Left ventricle myocardium superior (tissue), 1 donor: Measurements from ENCODE around the gene GRAMD2A. TPM values are rescaled to one million over a fixed set of nuclear protein-coding genes. Genes with fewer than 3 reads are reported as not detected.

Source experiments
- ATAC-seq: fragments of 200-7000 bp; cut with Tn5 transposase; one replicate; pipeline ENCODE4 v1.9.1; 2020; ENCODE audit warnings: mild to moderate bottlenecking, moderate library complexity
- DNase-seq: peaks from one replicate; pipeline ENCODE4 v3.0.0-alpha.2; 2020
- intact Hi-C: fragments of 100-400 bp; cut with micrococcal nuclease; formaldehyde crosslinking; loops from one replicate; pipeline ENCODE4 v1.11.0; 2022
- total RNA-seq: library from RNA; stranded (reverse); fragmentation: NEBNext Ultra II Directional; extraction: Animal tissue kit (Norgen Biotek cat#: 25700); gene quantifications from one replicate; pipeline ENCODE4 v1.2.1, GENCODE V29; 2021
- donor health status: DM: no; HTN: yes; CAD: no; lungs with severe emphysema.

Gene GRAMD2A
- total RNA-seq, 1 donor from 2014 or later = not detected

DNA sequence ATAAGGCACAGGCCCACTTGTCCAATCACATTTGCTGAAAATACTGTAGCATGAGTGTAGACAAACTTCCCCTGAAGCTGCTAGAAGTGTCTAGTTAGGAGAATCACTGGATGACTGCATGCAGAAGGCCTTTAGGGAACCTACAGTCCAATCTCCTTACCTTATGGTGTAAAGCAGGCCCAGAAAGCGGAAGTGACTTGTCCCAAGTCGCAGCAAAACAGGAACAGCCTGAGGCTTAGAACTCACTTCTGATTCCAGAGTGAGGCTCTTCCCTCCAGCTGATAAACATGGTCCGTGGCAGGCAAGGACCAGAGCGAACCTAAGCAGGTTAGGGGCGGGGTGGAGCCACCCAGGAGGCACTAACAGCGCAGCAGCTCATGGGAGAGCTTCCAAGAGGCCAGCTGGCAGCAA, 2.5 kb downstream of the GRAMD2A start:
- no peak for ATAC-seq
- DNase-seq = no peak
- intact Hi-C loops = no loop called here

- no peak for DNase-seq
Measured at GRCh38 chr15:72193836-72194396, 3.7 kb downstream of the GRAMD2A start.

GRCh38 chr15:72192416-72192815, 5.2 kb downstream of the GRAMD2A start:
- no peak for DNase-seq
- intact Hi-C loops = no loop called here
- ATAC-seq = no peak

More at GRCh38 chr15:72193836-72194396, 3.7 kb downstream of the GRAMD2A start:
- ATAC-seq = no peak
- intact Hi-C loops = no loop called here

DNA sequence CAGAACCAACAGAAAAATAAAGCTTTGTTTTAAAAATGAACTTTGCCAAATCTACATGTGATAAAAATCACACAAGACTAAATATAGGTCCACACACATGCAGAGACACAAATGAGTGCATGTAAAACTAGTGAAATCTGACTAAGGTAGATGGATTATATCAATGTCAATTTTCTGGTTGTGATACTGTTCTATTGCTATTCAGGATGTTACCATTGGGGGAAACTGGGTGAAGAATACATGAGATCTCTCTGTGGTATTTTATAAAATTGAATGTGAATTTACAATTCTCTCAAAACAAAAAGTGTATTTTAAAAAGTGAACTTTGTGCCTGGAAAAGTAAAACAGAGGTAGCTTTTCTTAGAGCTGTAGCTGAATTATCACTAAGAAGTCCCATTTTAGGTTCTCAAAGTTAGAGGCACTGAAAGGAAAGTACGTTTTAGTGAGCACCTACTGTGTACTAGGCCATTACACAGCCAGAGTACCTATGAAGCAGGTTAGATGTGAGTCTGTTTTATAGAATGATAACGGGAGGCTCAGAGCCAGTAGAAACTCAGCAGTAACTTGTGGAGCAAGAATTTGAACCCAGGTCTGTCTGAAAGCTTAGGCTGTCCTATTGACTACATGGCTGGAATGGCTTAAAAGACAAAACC, 8.2 kb downstream of the GRAMD2A start:
- DNase-seq (no peak), ATAC-seq (no peak)
- intact Hi-C loops = no loop called here

- peak; percentile 89 for ATAC-seq
- peak; percentile 53 for DNase-seq
- intact Hi-C loops = no loop called here
Measured at GRCh38 chr15:72184165-72184811, 13.3 kb downstream of the GRAMD2A start.

GRCh38 chr15:72183781-72184164, 13.8 kb downstream of the GRAMD2A start:
- intact Hi-C loops = no loop called here
- ATAC-seq = no peak
- no peak for DNase-seq

GRCh38 chr15:72182673-72183072, 14.9 kb downstream of the GRAMD2A start:
- ATAC-seq (no peak), DNase-seq (no peak)
- intact Hi-C loops = no loop called here

- intact Hi-C loops = no loop called here
- ATAC-seq = no peak
Measured at GRCh38 chr15:72182244-72182643, 15.3 kb downstream of the GRAMD2A start.

DNA sequence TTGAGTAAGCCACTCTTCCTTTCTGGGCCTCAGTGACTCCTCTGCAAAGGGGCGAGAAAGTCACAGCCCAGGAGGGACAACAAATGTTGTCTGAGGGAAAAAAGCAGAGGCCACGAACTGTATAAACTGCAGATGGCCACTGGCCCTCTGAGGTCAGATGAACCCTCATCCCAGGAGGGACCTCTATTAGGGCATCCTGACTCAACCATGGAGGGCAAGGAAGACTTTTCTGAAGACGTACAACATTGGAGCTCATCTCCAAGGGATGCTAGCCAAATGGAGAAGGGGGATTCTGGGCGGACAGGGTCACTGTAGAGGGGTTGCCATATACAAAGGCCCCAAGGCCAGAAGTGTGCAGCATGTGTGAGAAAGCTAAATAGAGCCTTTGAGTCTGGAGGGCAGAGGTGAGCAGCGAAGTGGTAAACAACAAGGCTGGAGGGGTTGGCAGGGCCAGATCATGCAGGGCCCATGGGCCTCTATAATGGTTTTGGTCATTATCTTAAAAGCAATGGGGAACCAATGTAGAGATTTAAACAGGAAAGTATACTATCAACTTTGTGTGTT, 16.7 kb downstream of the GRAMD2A start:
- DNase-seq (no peak), ATAC-seq (no peak)
- intact Hi-C loops = no loop called here

More at GRCh38 chr15:72182244-72182643, 15.3 kb downstream of the GRAMD2A start:
- DNase-seq = no peak

DNA sequence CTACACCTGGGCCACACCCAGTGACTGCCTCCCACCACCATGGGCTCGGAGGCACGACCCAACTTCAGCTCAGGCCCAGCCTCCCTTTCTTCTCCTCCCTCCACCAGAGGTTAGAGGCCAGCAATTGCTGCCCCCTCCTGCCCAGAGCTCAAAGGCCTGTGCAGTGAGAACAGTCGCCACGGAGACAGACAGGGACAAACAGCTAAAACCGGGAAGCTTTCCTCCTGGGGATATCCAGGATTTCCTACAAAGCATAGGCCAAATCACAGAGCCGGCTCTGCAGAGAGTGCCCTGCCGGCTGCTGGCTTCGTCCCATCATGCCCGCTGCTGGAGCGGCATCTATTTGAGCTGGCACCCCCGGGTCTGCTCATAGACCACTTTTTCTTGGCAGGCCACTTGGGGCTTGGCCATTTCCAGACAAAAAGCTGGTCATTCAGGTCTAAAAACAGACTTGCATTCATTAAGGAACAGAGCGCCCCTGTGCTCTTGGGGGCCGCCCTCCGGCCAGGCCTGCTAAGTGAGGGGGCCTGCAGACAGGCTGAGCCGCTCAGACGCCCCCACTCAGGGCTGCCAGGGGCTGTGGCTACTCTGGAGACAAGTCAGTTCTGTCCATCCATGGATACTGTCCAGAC, 17.5 kb downstream of the GRAMD2A start:
- ATAC-seq (peak; percentile 30), DNase-seq (no peak)
- intact Hi-C loops = no loop called here

DNA sequence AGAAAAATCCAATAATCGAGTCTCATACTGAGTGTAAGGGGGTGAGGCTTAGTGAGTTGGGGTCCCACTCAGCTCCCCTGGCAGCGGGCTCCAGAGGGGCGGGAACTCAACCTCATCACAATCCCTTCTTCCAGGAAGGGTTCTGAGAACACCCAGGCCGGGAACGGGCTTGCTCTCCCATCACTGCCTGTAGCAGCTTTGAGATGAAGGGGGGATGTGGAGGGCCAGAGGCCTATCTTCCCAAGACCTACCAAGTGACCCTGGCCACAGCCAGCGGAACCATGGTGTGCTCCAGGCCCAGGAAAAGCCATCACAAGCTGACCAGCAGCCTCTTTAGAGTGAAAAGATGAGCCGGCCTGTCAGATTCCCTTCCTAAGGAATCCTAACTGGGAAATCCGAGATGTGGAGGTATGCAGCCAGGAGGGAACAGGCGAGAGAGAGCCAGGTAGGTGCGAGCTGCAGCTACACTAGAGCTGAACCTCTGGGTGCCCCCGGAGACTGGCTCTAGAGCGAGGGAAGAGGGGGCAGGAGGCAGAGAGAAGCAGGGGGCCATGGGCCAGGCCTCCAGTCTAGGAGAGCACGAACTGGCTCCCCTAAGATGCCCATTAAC, 18.5 kb downstream of the GRAMD2A start:
- ATAC-seq (no peak), DNase-seq (no peak)
- intact Hi-C loops = no loop called here

DNA sequence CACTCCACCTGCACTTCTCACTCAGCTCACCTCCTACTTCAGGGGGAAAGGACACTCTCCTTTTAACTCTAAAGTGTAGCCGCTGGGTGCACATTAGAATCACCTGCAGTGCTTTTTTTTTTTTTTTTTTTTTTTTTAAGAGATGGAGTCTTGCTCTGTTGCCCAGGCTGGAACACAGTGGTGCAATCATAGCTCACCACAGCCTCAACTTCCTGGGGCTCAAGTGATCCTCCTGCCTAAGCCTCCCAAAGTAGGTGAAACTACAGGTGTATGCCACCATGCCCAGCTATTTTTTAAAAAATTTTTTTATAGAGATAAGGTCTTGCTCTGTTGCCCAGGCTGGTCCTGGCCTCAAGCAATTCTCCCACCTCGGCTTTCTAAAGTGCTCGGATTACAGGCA, 20.8 kb downstream of the GRAMD2A start:
- no peak for DNase-seq
- intact Hi-C loops = no loop called here
- ATAC-seq = no peak

DNA sequence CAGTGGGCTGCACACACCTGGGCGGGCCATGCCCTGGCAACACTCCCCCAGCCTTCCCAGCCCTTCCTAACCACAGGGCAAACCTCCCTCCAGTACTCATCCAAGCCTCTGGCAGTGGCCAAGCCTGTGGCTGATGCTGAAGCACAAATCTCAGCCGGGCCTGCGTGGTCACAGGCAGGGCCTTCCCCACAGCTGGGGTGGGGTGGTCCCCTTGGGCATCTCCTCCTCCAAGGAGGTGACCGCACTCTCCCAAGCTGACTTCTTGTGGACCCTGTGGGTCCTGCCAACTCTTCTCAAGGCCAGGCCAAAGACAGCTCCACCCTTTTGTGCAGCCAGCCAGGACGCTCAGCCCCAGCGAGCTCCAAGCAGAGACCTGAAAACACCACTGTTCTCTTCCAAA, 21.4 kb downstream of the GRAMD2A start:
- peak; percentile 39 for ATAC-seq

GRCh38 chr15:72175186-72176044, 22.2 kb downstream of the GRAMD2A start:
- intact Hi-C loops = no loop called here
- DNase-seq (no peak), ATAC-seq (no peak)

More for the DNA sequence above, 21.4 kb downstream of the GRAMD2A start:
- no peak for DNase-seq
- intact Hi-C loops = no loop called here

GRCh38 chr15:72174551-72175165, 22.9 kb downstream of the GRAMD2A start:
- no peak for DNase-seq
- intact Hi-C loops = no loop called here
- ATAC-seq = no peak

- intact Hi-C loops = no loop called here
- ATAC-seq = no peak
- no peak for DNase-seq
Measured at GRCh38 chr15:72173864-72174550, 23.6 kb downstream of the GRAMD2A start.

DNA sequence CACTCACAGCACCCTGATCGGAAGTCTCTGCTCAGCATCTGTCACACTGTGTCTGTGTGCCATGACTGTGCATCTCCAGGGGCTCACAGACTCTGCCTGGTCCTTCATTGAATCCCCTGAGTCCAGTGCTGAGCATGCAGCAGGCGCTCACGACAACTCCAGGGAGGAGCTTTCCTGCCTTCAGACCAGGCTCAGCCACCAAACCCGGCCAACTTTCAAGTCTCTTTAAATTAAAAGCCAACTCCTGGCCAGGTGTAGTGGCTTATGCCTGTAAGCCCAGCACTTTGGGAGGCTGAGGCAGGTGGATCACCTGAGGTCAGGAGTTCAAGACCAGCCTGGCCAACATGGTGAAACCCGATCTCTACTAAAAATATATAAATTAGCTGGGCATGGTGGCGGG, 24.2 kb downstream of the GRAMD2A start:
- intact Hi-C loops = no loop called here
- ATAC-seq (no peak), DNase-seq (no peak)

GRCh38 chr15:72172796-72173195, 24.8 kb downstream of the GRAMD2A start:
- ATAC-seq (no peak), DNase-seq (no peak)
- intact Hi-C loops = no loop called here
